Raji (cell line): Measurements from ENCODE around the gene TNNC1.

ENCODE experiments used
- POLR2A ChIP-seq: IDR thresholded peaks from 2 replicates; pipeline ENCODE4 v1.6.1; 2011; ENCODE audit warnings: low read depth, low read length, control low read depth; ENCODE audit not compliant: insufficient read depth

The TNNC1 gene

GRCh38 chr3:52477076-52477795 lies 23.4 kb upstream of the TNNC1 start:
- no peak for TF ChIP-seq POLR2A

- TF ChIP-seq POLR2A, result no peak
Measured at GRCh38 chr3:52473026-52473425, 19.2 kb upstream of the TNNC1 start.

- no peak for TF ChIP-seq POLR2A
Measured at GRCh38 chr3:52472239-52473000, 18.6 kb upstream of the TNNC1 start.

- no peak for TF ChIP-seq POLR2A
Measured at GRCh38 chr3:52471371-52472238, 17.8 kb upstream of the TNNC1 start.

- no peak for TF ChIP-seq POLR2A
Measured at GRCh38 chr3:52470920-52471319, 17.1 kb upstream of the TNNC1 start.

GRCh38 chr3:52469001-52469400 lies 15.2 kb upstream of the TNNC1 start:
- no peak for TF ChIP-seq POLR2A

GRCh38 chr3:52468336-52468735 lies 14.5 kb upstream of the TNNC1 start:
- TF ChIP-seq POLR2A, result no peak

- TF ChIP-seq POLR2A, result no peak
Measured at GRCh38 chr3:52463416-52463815, 9.6 kb upstream of the TNNC1 start.

GRCh38 chr3:52461874-52462273 lies 8.0 kb upstream of the TNNC1 start:
- TF ChIP-seq POLR2A, result no peak

GRCh38 chr3:52458770-52459545 lies 5.1 kb upstream of the TNNC1 start:
- no peak for TF ChIP-seq POLR2A

- no peak for TF ChIP-seq POLR2A
Measured at GRCh38 chr3:52458031-52458760, 4.4 kb upstream of the TNNC1 start.

- no peak for TF ChIP-seq POLR2A
Measured at GRCh38 chr3:52456800-52457183, 3.0 kb upstream of the TNNC1 start.

GRCh38 chr3:52456169-52456799 lies 2.4 kb upstream of the TNNC1 start:
- TF ChIP-seq POLR2A, result no peak
